Mesenchymal stem cell (in vitro differentiated cells and primary cell): ENCODE measurements around the gene CERK.
A peak's percentile ranks its signal among the peaks of the same experiment; 100 is the strongest.
"Not testable (repeated sequence)": the region's sequence is repeated elsewhere in the genome, so short reads cannot be mapped to it uniquely, and the experiment has no call there.

Source experiments
- DNase-seq: peaks from one replicate; pipeline ENCODE4 v3.0.0-alpha.2; 2013
- H2AFZ ChIP-seq: one replicate; pipeline ENCODE4 v1.6.1; 2013; ENCODE audit warnings: low read depth, mild to moderate bottlenecking, control low read depth, inconsistent platforms, low read length, moderate library complexity
- H2AK5ac ChIP-seq: 2 replicates; pipeline ENCODE4 v1.6.1; 2013; ENCODE audit warnings: low read length, moderate library complexity, mild to moderate bottlenecking, inconsistent platforms; ENCODE audit not compliant: severe bottlenecking
- H2BK120ac ChIP-seq: one replicate; pipeline ENCODE4 v1.6.1; 2013; ENCODE audit warnings: low read depth, mild to moderate bottlenecking, inconsistent platforms, low read length, moderate library complexity
- H2BK12ac ChIP-seq, 2 experiments: one replicate each; pipeline ENCODE4 v1.6.1; 2013; ENCODE audit warnings: inconsistent platforms in 2 of 2, low read length in 2 of 2, mild to moderate bottlenecking in 2 of 2, moderate library complexity in 2 of 2, control low read depth in 1 of 2
- H2BK15ac ChIP-seq: one replicate; pipeline ENCODE4 v1.6.1; 2013; ENCODE audit warnings: mild to moderate bottlenecking, low read depth, inconsistent platforms; ENCODE audit not compliant: poor library complexity, severe bottlenecking
- H2BK5ac ChIP-seq: 2 replicates; pipeline ENCODE4 v1.6.1; 2013; ENCODE audit warnings: low read depth, mild to moderate bottlenecking, low read length, control low read depth, inconsistent platforms; ENCODE audit not compliant: poor library complexity, severe bottlenecking
- H3K14ac ChIP-seq, 2 experiments: one replicate each; pipeline ENCODE4 v1.6.1; 2013; ENCODE audit warnings: inconsistent platforms in 2 of 2, low read length in 2 of 2, control low read depth in 1 of 2, mild to moderate bottlenecking in 1 of 2, moderate library complexity in 1 of 2
- H3K18ac ChIP-seq, 2 experiments: one replicate each; pipeline ENCODE4 v1.6.1; 2013; ENCODE audit warnings: inconsistent platforms in 2 of 2, low read length in 2 of 2, control low read depth in 1 of 2, low read depth in 1 of 2, mild to moderate bottlenecking in 1 of 2
- H3K23ac ChIP-seq, 2 experiments: one replicate each; pipeline ENCODE4 v1.6.1; 2013; ENCODE audit warnings: inconsistent platforms in 2 of 2, low read length in 2 of 2, mild to moderate bottlenecking in 2 of 2, moderate library complexity in 2 of 2, control low read depth in 1 of 2
- H3K27ac ChIP-seq: 2 replicates; pipeline ENCODE4 v1.5.1; 2013; ENCODE audit warnings: mild to moderate bottlenecking, moderate library complexity, low read length, control low read depth, inconsistent platforms; ENCODE audit not compliant: poor library complexity, severe bottlenecking
- H3K27me3 ChIP-seq, 2 experiments: 2 replicates each; pipeline versions ENCODE4 v1.6.1 to v1.7.0; 2013; ENCODE audit warnings: low read length in 2 of 2, mild to moderate bottlenecking in 2 of 2, moderate library complexity in 2 of 2, control low read depth in 1 of 2, inconsistent platforms in 1 of 2; ENCODE audit not compliant: control insufficient read depth in 1 of 2, insufficient read depth in 1 of 2
- H3K36me3 ChIP-seq, 2 experiments: 2 replicates each; pipeline versions ENCODE4 v1.6.1 to v1.7.0; 2013; ENCODE audit warnings: low read length in 2 of 2, control low read depth in 1 of 2, inconsistent platforms in 1 of 2, low read depth in 1 of 2, mild to moderate bottlenecking in 1 of 2; ENCODE audit not compliant: insufficient read depth in 2 of 2, control insufficient read depth in 1 of 2
- H3K4ac ChIP-seq, 2 experiments: one replicate each; pipeline ENCODE4 v1.6.1; 2013; ENCODE audit warnings: inconsistent platforms in 2 of 2, low read length in 2 of 2, mild to moderate bottlenecking in 2 of 2, moderate library complexity in 2 of 2, control low read depth in 1 of 2, low read depth in 1 of 2
- H3K4me1 ChIP-seq: 2 replicates; pipeline ENCODE4 v1.6.1; 2013; ENCODE audit warnings: low read depth, low read length, control low read depth; ENCODE audit not compliant: control insufficient read depth, insufficient read depth
- H3K4me2 ChIP-seq: 2 replicates; pipeline ENCODE4 v1.6.1; 2013; ENCODE audit warnings: low read length, mild to moderate bottlenecking, inconsistent platforms; ENCODE audit not compliant: poor library complexity, severe bottlenecking
- H3K4me3 ChIP-seq, 2 experiments: 2 replicates each; pipeline versions ENCODE4 v1.5.1 to v1.7.0; 2013; ENCODE audit warnings: low read length in 2 of 2, mild to moderate bottlenecking in 2 of 2, control low read depth in 1 of 2, low read depth in 1 of 2; ENCODE audit not compliant: insufficient read depth in 1 of 2
- H3K79me1 ChIP-seq: replicated peaks from 2 replicates; pipeline ENCODE4 v1.6.1; 2013; ENCODE audit warnings: mild to moderate bottlenecking, control low read depth, low read length, inconsistent platforms; ENCODE audit not compliant: poor library complexity, severe bottlenecking
- H3K9ac ChIP-seq: 2 replicates; pipeline ENCODE4 v1.7.0; 2013; ENCODE audit warnings: mild to moderate bottlenecking, low read length, moderate library complexity
- H3K9me3 ChIP-seq: 2 replicates; pipeline ENCODE4 v1.7.0; 2013; ENCODE audit warnings: mild to moderate bottlenecking, low read length; ENCODE audit not compliant: control insufficient read depth
- H4K8ac ChIP-seq: one replicate; pipeline ENCODE4 v1.6.1; 2013; ENCODE audit warnings: inconsistent platforms, mild to moderate bottlenecking, low read length, moderate library complexity
- H4K91ac ChIP-seq: one replicate; pipeline ENCODE4 v1.6.1; 2013; ENCODE audit warnings: mild to moderate bottlenecking, low read length, inconsistent platforms
- WGBS: methylation state at CpG from one replicate; pipeline ENCODE4 v1.1.7; 2013; ENCODE audit warnings: mixed read lengths; 5-methylcytosine and 5-hydroxymethylcytosine counted together

The CERK gene

DNA sequence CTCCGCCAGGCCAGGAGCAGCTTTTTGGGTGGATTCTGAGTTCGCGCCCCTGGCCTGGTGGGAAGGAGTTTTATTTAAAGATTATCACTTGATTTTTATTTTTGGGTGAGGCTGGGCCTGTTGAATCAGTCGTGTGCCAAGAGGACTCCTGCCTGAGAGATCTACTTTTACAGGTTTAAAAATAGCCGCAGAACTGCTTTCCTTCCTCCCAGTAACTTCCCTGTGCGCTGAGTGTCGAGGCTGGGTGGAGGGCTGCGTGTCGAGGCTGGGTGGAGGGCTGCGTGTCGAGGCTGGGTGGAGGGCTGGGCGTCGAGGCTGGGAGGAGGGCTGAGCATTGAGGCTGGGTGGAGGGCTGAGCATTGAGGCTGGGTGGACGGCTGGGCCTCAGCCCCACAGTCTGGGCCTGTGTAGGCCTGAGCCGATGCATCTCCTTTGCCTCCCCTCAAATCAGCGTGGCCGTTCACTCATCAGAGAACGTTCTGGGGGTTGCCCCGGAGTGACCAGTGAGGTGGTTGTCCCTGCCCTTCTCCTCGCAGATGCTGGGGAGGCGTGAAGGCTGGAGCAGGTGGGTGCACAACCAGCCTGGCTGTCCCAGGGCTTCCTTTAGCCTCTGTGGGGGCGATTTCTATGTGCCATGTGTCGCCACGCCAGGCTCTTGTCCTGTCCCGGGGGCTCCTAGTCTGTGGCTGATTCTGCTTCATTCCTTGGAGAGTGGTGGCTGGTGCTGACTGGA lies 87.8 kb downstream of the CERK start:
- H2AK5ac ChIP-seq = no peak overlapping the region
- peaks cover 27% of the 10 kb centered on the region for H3K4me1 ChIP-seq
- H3K18ac ChIP-seq = no peak overlapping the region
- DNase-seq = no peak
- no peaks in the 10 kb centered on the region for H3K9me3 ChIP-seq
- peak overlapping the region; percentile 37 for H2BK15ac ChIP-seq
- H3K79me1 ChIP-seq = peaks cover 31% of the 10 kb centered on the region
- no peak overlapping the region for H2BK120ac ChIP-seq
- no peak overlapping the region for H3K4me3 ChIP-seq
- no peak overlapping the region for H3K4ac ChIP-seq
- H3K4me2 ChIP-seq = no peak overlapping the region
- H3K27me3 ChIP-seq = no peaks in the 10 kb centered on the region
- no peak overlapping the region for H3K14ac ChIP-seq
- no peak overlapping the region for H3K23ac ChIP-seq
- 92% methylated on average over 22 of the region's 25 CpGs for WGBS
- no peak overlapping the region for H3K9ac ChIP-seq
- H3K27ac ChIP-seq = no peak overlapping the region
- no peak overlapping the region for H2BK5ac ChIP-seq
- H2BK12ac ChIP-seq = no peak overlapping the region
- H2AFZ ChIP-seq = no peak overlapping the region
- peaks cover 0 to 13% of the 10 kb centered on the region in 2 experiments for H3K36me3 ChIP-seq
- H4K8ac ChIP-seq = no peak overlapping the region
- H4K91ac ChIP-seq = no peak overlapping the region

DNA sequence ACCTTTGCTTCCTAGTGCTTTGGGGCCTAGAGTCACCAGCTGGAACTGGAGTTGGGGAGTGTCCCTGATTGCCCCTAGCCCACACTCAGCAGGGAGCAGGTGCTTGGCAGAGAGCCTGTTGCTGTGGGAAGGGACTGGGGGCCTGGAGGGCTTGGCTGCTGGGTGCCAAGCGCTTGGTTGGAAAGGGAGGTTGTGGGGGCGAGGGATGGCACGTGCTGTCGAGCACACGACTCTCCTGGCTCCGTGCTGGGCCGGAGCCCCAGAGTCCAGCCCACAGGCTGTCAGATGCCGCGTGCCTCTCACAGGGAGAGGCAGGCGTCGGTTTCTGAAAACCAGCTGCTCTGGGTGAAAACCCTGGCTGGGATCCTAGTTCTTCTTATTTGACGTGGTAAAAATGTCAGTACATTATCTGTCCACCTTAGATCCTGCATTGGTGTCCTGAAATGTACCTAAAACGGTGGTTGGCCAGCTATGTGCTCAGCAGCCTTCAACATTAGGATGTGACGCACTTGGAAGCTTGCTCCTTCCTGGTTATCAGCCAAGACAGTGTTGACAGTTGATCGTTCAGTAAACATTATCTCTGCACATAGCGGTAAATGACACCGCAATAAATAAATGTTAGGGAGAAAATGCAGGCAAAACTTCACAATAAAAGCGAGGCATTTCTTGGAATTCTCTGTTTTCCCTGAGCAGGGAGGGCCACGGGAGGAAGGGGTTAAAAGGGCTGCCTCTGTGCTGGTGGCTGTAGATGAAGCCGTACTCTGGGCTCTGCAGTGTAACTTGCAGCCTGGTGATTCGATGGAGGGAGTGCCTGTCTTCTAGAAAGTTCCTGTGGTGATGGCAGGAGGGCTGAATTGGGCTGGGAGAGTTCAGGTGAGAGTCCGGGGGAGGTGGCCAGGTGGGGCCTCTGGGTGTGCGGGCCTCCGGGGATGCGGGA lies 88.6 kb downstream of the CERK start:
- Histone ChIP-seq H3K27me3 (no peaks in the 10 kb centered on the region), H3K9me3 (no peaks in the 10 kb centered on the region), H3K4ac (no peak overlapping the region), H3K9ac (no peak overlapping the region), H3K4me2 (no peak overlapping the region), H4K91ac (no peak overlapping the region), H3K79me1 (peaks cover 29% of the 10 kb centered on the region), H3K4me3 (no peak overlapping the region), H4K8ac (no peak overlapping the region), H2BK120ac (no peak overlapping the region), H2BK5ac (no peak overlapping the region), H3K27ac (no peak overlapping the region), H2AK5ac (no peak overlapping the region), H3K4me1 (peaks cover 27% of the 10 kb centered on the region), H3K18ac (no peak overlapping the region), H2AFZ (no peak overlapping the region), H3K14ac (no peak overlapping the region), H2BK15ac (no peak overlapping the region), H3K36me3 (peaks cover 0 to 13% of the 10 kb centered on the region in 2 experiments), H2BK12ac (no peak overlapping the region), H3K23ac (no peak overlapping the region)
- 84% methylated on average over 25 of the region's 25 CpGs for WGBS
- no peak for DNase-seq

DNA sequence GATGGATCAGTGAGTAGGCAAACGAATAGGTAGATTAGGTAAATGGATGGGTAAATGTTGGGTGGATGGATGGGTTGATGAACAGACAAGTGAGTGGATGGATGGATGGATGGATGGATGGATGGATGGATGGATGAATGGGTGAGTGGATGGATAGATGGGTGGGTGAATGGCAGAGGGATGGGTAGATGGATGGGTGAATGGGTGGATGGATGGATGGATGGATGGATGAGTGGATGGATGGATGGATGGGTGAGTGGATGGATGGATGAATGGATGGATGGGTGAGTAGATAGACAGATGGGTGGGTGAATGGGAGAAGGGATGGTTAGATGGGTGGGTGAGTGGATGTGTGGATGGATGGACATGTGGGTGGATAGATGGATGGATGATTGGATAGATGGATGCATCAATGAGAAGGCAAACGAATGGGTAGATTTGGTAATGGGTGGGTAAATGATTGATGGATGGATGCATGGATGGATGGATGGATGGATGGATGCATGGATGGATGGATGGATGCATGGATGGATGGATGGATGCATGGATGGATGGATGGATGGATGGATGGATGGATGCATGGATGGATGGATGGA lies 89.7 kb downstream of the CERK start:
- H2BK15ac ChIP-seq, H3K27ac ChIP-seq, H3K4me3 ChIP-seq, H4K8ac ChIP-seq, H2BK120ac ChIP-seq, H2BK5ac ChIP-seq, H3K23ac ChIP-seq, H4K91ac ChIP-seq, H3K14ac ChIP-seq, H3K27me3 ChIP-seq, H3K4me2 ChIP-seq, H2AK5ac ChIP-seq, H3K4ac ChIP-seq, H3K9ac ChIP-seq, H2AFZ ChIP-seq, DNase-seq, H3K18ac ChIP-seq, H2BK12ac ChIP-seq, H3K9me3 ChIP-seq: not testable (repeated sequence)
- H3K36me3 ChIP-seq = peaks cover 0 to 13% of the 10 kb centered on the region in 2 experiments
- H3K4me1 ChIP-seq = peaks cover 23% of the 10 kb centered on the region
- peaks cover 26% of the 10 kb centered on the region for H3K79me1 ChIP-seq
- 83% methylated on average over 2 of the region's 2 CpGs for WGBS
